Measurements from ENCODE around the gene ZBTB7C. TPM values are rescaled to one million over a fixed set of nuclear protein-coding genes. Genes with fewer than 3 reads are reported as not detected.

The ZBTB7C gene
- total RNA-seq, 1 donor from 2014 or later, result 0.17 TPM

GRCh38 chr18:48328473-48329210, 80.5 kb downstream of the ZBTB7C start:
- H3K4me3 ChIP-seq (ENCODE audit: low read depth, low read length), result peak overlapping the region; percentile 14
- TF ChIP-seq, protein P1, sequence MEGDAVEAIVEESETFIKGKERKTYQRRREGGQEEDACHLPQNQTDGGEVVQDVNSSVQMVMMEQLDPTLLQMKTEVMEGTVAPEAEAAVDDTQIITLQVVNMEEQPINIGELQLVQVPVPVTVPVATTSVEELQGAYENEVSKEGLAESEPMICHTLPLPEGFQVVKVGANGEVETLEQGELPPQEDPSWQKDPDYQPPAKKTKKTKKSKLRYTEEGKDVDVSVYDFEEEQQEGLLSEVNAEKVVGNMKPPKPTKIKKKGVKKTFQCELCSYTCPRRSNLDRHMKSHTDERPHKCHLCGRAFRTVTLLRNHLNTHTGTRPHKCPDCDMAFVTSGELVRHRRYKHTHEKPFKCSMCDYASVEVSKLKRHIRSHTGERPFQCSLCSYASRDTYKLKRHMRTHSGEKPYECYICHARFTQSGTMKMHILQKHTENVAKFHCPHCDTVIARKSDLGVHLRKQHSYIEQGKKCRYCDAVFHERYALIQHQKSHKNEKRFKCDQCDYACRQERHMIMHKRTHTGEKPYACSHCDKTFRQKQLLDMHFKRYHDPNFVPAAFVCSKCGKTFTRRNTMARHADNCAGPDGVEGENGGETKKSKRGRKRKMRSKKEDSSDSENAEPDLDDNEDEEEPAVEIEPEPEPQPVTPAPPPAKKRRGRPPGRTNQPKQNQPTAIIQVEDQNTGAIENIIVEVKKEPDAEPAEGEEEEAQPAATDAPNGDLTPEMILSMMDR (conservative IDR thresholded peaks at IDR 0.05; ENCODE audit: low read depth, low read length), result no peak
- peak; percentile 91 for DNase-seq (ENCODE audit: low read depth)

GRCh38 chr18:48326901-48327675, 82.1 kb downstream of the ZBTB7C start:
- TF ChIP-seq, protein P1 (conservative IDR thresholded peaks at IDR 0.05; ENCODE audit: low read depth, low read length), result no peak
- DNase-seq (ENCODE audit: low read depth), result no peak

DNA sequence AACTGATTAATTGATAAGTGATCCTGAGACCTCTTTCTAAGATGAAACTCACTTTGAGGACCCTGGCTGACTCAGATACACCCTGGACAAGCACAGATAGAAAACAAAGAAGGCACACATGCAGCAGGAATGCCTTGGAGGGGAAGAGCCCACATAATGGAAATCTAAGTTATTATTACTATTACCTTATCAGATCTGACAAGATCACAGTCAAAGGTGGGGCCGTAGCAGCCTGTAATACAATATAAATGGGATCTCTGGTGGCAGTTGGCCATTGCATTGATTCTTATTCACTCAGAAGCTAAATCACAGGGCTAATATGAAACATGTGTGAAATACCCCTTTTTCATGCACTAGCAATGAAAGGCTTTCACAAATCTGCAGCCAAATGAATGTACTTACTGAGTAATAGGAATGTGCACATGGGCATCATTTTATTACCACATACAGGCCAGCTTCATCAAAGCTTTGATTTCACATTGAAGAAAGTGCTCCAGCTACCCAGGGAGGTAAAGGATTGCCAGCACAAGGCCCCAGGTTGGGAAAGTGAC, 84.0 kb downstream of the ZBTB7C start:
- TF ChIP-seq, protein P1 (conservative IDR thresholded peaks at IDR 0.05; ENCODE audit: low read depth, low read length), result no peak
- H3K4me3 ChIP-seq (ENCODE audit: low read depth, low read length), result no peak overlapping the region
- DNase-seq (ENCODE audit: low read depth), result no peak

More at GRCh38 chr18:48326901-48327675, 82.1 kb downstream of the ZBTB7C start:
- no peak overlapping the region for H3K4me3 ChIP-seq (ENCODE audit: low read depth, low read length)

DNA sequence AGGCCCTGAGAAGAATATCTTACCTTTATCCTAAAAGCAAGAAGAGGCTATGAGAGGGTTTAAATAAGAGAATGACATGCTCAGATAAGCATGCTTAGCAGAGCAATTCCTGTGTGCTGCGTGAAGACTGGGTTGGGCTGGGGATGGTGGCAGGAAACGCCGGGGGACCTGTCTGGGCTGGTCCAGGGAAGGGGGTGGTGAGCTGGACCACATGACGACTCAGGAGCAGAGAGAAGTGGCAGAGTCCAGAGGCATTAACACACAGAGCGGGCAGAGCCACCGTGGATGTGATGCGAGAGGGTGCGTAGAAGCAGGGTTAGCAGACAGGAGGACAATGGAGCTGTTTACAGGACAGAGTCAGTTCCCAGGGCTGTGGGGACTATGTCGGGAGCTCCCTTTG, 84.5 kb downstream of the ZBTB7C start:
- DNase-seq (ENCODE audit: low read depth), result no peak
- no peak overlapping the region for H3K4me3 ChIP-seq (ENCODE audit: low read depth, low read length)
- TF ChIP-seq, protein P1 (conservative IDR thresholded peaks at IDR 0.05; ENCODE audit: low read depth, low read length), result no peak

GRCh38 chr18:48323151-48323550, 86.0 kb downstream of the ZBTB7C start:
- no peak overlapping the region for H3K4me3 ChIP-seq (ENCODE audit: low read depth, low read length)
- DNase-seq (ENCODE audit: low read depth), result no peak
- TF ChIP-seq, protein P1 (conservative IDR thresholded peaks at IDR 0.05; ENCODE audit: low read depth, low read length), result no peak

DNA sequence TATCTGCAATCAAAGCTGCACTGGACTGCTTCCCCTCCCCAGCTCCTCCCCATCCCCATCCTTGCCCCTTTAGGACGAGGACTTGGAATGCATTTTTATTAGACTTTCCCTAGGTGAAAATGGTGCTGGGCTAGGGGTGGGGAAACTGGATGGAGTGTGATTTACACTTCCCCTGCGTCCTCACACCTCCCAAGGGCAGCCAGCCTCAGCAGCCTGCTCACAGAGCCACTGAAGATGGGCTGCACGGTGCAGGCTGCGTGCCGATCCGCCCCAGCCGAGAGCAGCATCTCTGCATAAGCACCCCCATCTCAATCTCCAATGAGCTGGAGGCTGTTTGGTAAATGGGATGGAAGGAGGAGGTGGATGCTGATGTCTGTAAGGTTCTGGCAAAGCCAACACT, 87.6 kb downstream of the ZBTB7C start:
- no peak for DNase-seq (ENCODE audit: low read depth)
- TF ChIP-seq, protein P1 (conservative IDR thresholded peaks at IDR 0.05; ENCODE audit: low read depth, low read length), result no peak
- H3K4me3 ChIP-seq (ENCODE audit: low read depth, low read length), result no peak overlapping the region

Data from epithelial cell of proximal tubule (primary cell).